ENCODE measurements around the gene LAMC3. TPM values are rescaled to one million over a fixed set of nuclear protein-coding genes. Genes with fewer than 3 reads are reported as not detected.
A peak's percentile ranks its signal among the peaks of the same experiment; 100 is the strongest.

LAMC3 gene
- total RNA-seq, 1 donor from 2014 or later = 0.09 TPM

DNA sequence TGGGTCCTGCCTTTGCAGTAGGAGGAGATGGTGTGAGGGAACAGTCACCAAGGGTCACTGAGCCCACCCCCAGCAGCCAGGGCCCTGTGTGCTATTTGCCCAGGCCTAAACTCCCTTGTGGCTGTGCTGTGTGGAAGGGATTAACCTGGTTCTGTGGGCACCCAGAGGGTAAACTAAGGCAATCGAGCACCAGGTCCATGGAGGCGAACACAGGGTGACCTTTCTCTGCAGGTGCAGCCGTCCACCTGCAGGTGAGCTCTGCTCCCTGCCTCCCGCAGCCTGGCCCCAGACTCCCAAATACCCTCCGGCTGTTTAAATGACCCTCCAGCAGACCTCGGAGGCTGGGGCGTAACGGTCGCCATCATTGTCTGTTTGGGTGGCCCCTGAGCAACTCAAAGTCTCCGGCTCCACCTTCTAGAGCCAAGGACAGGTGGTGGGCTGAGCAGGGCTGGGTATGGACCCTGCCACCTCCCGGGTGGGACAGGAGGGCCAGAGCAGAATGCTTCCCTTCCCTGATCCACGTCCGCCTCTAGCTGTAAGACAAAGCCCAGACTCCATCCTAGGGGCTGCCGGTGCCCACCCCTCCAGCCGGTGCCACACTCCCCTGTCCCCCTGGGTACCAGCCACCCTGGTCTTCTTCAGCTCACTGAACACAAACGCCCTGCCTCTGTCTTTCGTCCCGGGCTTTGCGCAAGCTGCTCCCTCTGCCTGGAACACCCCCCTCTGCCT lies 35.9 kb upstream of the LAMC3 start:
- Mint-ChIP-seq H3K4me1 (no peaks in the 10 kb centered on the region), H3K36me3 (ENCODE audit: low read depth) (no peaks in the 10 kb centered on the region), H3K4me3 (no peak overlapping the region), H3K9me3 (no peaks in the 10 kb centered on the region), H3K27me3 (no peaks in the 10 kb centered on the region), H3K27ac (no peak overlapping the region)
- intact Hi-C loops (cut with micrococcal nuclease) = no loop called here
- no peak for DNase-seq

DNA sequence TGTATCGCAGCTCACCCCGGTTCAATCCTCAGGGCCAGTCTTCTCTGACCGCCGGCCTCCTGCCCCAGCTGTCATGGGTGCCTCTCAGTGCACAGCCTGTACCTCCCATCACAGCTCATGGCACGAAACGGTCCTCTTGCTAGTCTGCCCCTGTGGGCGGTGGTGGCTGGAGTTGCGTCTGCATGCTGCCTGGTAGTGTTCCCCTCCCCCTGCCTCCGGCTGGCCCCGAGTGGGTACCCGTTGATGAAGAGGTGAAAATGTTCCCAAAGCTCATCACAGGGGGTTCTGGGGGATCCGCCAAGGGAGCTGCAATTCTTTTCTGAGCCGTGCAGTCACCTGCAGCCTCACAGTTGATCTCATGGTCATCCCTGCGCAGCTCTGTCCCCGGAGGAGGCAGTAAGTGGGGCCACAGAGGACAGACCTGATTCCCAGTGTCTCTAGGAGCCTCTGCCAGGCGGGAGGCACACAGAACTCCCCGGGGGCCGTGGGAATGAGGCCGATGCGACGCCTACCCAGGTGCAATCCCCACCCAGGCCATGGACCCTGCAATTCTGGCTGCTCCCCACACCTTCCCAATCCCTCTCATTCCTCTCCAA lies 35.2 kb upstream of the LAMC3 start:
- Mint-ChIP-seq H3K4me1 (no peaks in the 10 kb centered on the region), H3K36me3 (ENCODE audit: low read depth) (no peaks in the 10 kb centered on the region), H3K27ac (peak overlapping the region; percentile 41), H3K27me3 (no peaks in the 10 kb centered on the region), H3K9me3 (no peaks in the 10 kb centered on the region), H3K4me3 (no peak overlapping the region)
- intact Hi-C loops (cut with micrococcal nuclease) = no loop called here
- no peak for DNase-seq

DNA sequence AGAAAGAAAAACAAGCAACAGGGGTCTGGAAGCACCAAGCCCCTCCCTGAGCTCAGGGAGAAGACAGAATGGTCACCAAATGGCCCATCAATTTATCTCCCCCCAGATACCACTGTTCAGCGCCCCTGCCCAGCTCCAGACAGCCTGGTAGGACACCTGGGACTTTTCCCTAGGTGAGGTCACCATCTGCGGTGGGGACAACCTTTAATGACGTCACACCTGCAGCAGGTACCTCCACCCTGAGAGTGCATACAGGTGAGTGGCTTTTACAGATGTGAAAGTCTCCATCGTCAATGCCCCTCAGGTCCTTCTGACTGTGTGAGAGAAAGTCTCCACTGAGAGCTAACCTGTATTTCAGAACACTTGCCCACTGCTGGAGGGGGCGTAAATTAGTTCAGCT lies 34.3 kb upstream of the LAMC3 start:
- DNase-seq = no peak
- no peaks in the 10 kb centered on the region for H3K36me3 Mint-ChIP-seq (ENCODE audit: low read depth)
- no peaks in the 10 kb centered on the region for H3K4me1 Mint-ChIP-seq
- H3K27me3 Mint-ChIP-seq = no peaks in the 10 kb centered on the region
- H3K9me3 Mint-ChIP-seq = no peaks in the 10 kb centered on the region
- intact Hi-C loops (cut with micrococcal nuclease) = no loop called here
- no peak overlapping the region for H3K4me3 Mint-ChIP-seq
- H3K27ac Mint-ChIP-seq = no peak overlapping the region

DNA sequence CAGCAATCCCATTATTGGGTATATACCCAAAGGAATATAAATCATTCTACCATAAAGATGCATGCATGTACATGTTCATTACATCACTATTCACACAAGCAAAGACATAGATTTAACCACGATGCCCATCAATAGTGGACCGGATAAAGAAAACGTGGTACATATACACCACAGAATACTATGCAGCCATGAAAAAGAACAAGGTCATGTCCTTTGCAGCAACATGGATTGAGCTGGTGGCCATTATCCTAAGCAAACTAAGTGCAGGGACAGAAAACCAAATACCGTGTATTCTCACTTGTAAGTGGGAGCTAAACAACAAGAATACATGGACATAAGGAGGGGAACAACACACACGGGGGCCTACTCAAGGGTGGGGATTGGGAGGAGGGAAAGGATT lies 33.8 kb upstream of the LAMC3 start:
- Mint-ChIP-seq H3K9me3 (no peaks in the 10 kb centered on the region), H3K4me3 (no peak overlapping the region), H3K36me3 (ENCODE audit: low read depth) (no peaks in the 10 kb centered on the region), H3K27ac (no peak overlapping the region), H3K27me3 (no peaks in the 10 kb centered on the region), H3K4me1 (no peaks in the 10 kb centered on the region)
- DNase-seq = no peak
- intact Hi-C loops (cut with micrococcal nuclease) = no loop called here

DNA sequence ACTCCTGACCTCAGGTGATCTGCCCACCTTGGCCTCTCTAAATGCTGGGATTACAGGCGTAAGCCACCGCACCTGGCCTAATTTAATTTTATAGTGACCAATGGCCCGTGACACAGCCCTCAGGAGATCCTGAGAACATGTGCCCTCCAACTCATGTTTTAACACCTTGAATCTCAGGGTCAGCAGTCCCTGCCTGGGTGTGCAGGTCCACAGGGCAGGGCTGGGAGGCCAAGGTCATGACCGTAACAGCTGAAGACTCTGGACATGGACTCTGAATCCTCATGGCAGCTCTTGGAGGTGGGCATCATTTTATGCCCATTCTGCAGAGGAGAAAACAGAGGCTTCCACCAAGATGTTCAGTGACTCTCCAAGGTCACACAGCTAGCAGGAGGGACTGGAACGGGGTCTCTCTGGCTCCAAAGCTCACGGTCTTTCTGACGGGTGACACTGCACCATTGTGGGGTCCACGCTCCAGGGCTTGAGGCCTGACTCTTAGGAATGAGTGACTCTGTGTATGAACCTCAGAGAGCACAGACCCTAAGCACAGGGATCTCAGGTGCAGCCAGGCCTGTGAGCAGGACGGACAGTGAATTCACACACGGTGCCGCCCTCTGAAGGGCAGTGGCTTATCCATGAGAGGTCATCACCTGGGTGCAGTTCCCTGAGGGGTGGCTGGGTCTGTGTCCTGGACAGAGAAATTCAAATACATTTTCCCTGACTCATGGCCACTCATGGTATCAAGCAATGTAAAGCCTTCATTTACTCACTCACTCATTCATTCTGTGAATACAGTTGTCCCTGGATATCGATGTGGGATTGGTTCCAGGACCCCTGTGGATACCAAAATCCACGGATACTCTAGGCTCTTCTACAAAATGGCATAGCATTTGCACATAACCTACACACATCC lies 32.8 kb upstream of the LAMC3 start:
- H3K27ac Mint-ChIP-seq = no peak overlapping the region
- intact Hi-C loops (cut with micrococcal nuclease) = no loop called here
- H3K9me3 Mint-ChIP-seq = no peaks in the 10 kb centered on the region
- no peaks in the 10 kb centered on the region for H3K36me3 Mint-ChIP-seq (ENCODE audit: low read depth)
- no peaks in the 10 kb centered on the region for H3K4me1 Mint-ChIP-seq
- no peak for DNase-seq
- H3K27me3 Mint-ChIP-seq = no peaks in the 10 kb centered on the region
- H3K4me3 Mint-ChIP-seq = no peak overlapping the region

DNA sequence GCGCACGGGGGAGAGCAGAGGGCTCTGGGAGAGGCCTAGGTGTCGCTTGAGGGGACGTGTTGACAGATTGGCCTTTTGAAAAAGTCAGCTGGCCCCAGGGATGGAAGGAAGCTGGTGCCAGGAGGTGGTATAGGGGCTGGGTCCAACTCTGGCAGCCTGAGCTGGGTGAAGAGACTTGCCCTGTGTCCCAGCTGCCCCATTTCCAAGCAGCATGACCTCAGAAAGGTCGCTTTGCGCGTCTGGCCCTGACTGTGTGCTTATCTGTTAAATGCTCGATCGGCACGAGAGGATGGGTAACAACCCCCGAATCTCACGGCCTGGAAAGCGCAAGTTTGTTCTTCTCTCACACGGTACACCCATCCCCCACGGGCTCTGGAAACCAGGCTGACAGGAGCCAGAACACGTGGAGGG lies 31.2 kb upstream of the LAMC3 start:
- Mint-ChIP-seq H3K9me3 (no peaks in the 10 kb centered on the region), H3K4me3 (no peak overlapping the region), H3K36me3 (ENCODE audit: low read depth) (no peaks in the 10 kb centered on the region), H3K27ac (no peak overlapping the region), H3K4me1 (no peaks in the 10 kb centered on the region), H3K27me3 (no peaks in the 10 kb centered on the region)
- no peak for DNase-seq
- intact Hi-C loops (cut with micrococcal nuclease) = no loop called here

DNA sequence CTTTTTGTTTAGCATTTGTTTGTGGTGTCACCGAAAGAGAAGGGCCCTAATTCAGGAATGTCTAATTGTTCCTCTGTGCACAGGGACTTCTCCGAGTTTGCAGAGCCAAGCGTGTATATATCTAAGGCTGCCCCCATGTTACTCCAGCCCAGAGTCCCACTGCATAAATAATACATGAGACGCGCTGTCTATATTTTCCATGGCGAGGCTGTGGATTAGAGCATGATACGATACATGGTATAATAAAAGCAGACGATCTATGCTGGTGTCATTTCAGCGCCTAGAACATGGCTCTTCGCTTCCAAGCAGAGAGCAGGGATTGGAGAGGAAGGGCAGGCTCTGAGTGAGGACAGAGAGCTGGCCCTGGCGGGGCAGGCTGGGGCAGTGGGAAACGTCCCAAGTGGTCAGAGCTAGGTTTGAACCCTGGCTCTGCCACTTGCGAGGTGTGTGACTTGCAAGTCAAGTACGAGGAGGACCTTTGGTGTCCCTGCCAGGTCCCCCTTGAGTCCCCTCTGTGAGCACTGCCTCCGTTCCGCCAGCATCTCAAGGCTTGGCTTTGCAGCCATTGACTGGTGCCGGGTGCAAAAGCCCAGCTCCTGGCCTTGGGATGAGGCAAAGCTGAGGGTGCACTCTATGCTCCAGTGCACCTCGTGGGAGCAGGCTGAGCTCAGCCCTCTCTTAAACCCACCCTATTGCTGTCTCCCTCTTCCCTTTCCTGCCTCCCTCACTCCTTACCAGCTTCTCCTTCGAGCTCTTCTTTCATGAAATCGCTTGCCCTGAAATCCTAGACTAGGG lies 29.2 kb upstream of the LAMC3 start:
- Mint-ChIP-seq H3K27ac (no peak overlapping the region), H3K9me3 (no peaks in the 10 kb centered on the region), H3K4me3 (no peak overlapping the region), H3K36me3 (ENCODE audit: low read depth) (no peaks in the 10 kb centered on the region), H3K27me3 (no peaks in the 10 kb centered on the region), H3K4me1 (no peaks in the 10 kb centered on the region)
- DNase-seq = no peak
- intact Hi-C loops (cut with micrococcal nuclease) = no loop called here

DNA sequence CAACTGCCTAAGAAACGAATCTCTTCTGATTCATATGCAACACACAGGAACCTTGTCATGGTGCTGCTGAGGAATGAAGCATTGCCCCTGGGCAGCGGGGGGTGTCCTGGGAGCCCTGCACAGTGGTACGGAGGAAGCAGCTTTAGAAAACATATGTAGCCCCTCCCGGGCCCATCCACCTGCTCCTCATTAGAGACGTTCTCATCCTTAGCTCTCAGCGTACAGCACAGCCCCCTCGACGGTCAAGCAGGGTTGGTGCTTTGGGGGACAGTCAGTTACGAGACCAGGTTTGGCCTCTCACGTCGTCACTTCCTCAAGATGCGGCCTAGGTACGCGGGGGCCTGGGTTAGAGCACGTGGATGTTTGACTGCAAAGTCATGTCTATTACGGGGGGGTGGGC lies 28.4 kb upstream of the LAMC3 start:
- no peak overlapping the region for H3K27ac Mint-ChIP-seq
- no peaks in the 10 kb centered on the region for H3K27me3 Mint-ChIP-seq
- DNase-seq = no peak
- H3K4me1 Mint-ChIP-seq = no peaks in the 10 kb centered on the region
- no peaks in the 10 kb centered on the region for H3K36me3 Mint-ChIP-seq (ENCODE audit: low read depth)
- no peaks in the 10 kb centered on the region for H3K9me3 Mint-ChIP-seq
- intact Hi-C loops (cut with micrococcal nuclease) = no loop called here
- no peak overlapping the region for H3K4me3 Mint-ChIP-seq

DNA sequence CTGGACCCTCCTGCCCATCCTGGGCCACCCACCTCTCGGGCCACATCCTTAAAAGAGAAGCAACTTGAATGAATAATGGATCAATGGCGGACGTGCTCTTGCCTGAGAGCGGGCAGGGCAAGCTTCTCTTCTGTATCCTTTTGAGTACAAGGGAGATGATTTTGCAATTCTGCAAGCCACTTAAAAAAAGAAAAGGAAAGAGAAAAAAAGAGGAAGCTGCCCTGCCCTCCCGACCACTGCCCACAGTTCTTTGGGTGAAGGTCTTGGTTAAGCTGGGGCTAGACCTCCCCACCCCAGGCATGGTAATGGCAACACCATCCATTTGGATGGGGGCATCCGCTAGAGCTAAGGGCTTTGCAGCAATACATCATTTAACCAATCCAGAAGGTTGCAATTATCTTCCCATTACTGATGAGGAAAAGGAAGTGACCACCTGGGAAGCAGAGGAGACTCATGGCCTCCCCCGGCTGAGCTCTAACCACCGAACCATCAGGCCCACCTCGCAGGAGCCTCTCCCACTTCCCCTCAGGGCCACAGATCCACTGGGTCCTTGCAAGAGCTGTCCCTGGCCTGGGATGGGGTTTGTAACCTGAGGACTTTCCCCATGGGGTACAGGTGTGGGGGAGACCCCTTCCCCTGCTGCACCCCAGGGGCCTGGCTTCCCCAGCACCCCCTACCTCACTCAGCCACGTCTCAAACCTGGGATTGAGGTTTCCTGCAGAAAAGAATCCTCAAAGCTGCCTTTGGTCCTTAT lies 27.8 kb upstream of the LAMC3 start:
- H3K4me3 Mint-ChIP-seq = no peak overlapping the region
- intact Hi-C loops (cut with micrococcal nuclease) = no loop called here
- H3K36me3 Mint-ChIP-seq (ENCODE audit: low read depth) = no peaks in the 10 kb centered on the region
- no peaks in the 10 kb centered on the region for H3K9me3 Mint-ChIP-seq
- H3K4me1 Mint-ChIP-seq = no peaks in the 10 kb centered on the region
- H3K27me3 Mint-ChIP-seq = no peaks in the 10 kb centered on the region
- DNase-seq = no peak
- no peak overlapping the region for H3K27ac Mint-ChIP-seq

DNA sequence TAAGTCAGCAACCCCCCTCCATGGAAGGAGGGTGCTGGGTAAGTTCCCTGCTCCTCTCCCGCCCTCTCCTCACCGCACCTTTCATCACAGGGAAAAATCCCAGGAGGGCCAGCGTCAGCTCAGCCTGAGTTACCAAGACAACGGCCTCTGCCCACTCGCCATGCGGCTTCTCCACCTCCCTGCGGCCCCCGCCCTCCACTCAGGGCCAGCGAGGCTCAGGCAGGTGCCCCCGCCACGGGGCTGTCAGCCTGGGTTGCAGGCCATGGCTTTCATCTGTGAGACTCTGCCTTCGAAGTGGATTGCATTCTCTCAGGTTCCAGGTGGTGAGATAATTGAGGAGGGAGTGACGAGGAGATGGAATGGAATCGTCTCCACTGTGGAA lies 27.2 kb upstream of the LAMC3 start:
- Mint-ChIP-seq H3K27me3 (no peaks in the 10 kb centered on the region), H3K9me3 (no peaks in the 10 kb centered on the region), H3K36me3 (ENCODE audit: low read depth) (no peaks in the 10 kb centered on the region), H3K4me1 (no peaks in the 10 kb centered on the region), H3K27ac (no peak overlapping the region), H3K4me3 (no peak overlapping the region)
- intact Hi-C loops (cut with micrococcal nuclease) = no loop called here
- DNase-seq = no peak

DNA sequence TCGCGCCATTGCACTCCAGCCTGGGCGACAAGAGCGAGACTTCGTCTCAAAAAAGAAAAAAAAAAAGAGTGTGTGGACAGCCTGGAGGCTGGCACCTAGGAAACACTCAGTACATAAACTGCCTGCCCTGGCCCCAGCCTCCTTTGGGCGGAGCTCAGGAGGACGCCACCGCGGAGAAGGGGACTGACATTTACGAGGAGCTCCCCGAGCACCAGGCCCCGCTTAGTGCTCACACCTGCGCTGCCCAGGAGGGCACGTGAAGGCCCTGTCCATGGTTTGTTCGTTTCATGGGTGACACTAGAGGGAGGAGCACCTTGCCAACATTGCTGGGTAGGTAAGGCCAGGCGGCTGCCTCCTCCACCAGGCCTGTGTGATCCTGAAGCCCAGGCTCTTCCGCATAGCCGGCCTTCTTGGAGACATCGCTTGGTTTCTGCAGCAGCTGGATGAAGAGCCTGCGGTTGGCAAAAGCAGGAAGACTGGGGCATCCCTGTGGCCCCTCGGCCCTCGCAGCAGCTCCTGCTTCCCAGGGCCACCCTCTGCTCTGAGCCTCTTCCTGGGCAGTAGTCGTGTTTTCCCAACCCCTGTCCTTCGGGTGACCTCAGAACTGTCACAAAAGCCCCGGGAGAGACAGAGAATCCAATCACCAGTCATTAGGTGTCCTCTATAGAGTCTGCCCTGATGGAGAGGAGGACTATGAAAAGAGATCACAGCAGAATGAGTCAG lies 26.2 kb upstream of the LAMC3 start:
- Mint-ChIP-seq H3K36me3 (ENCODE audit: low read depth) (no peaks in the 10 kb centered on the region), H3K27ac (no peak overlapping the region), H3K4me1 (no peaks in the 10 kb centered on the region), H3K27me3 (no peaks in the 10 kb centered on the region), H3K4me3 (no peak overlapping the region), H3K9me3 (no peaks in the 10 kb centered on the region)
- intact Hi-C loops (cut with micrococcal nuclease) = no loop called here
- DNase-seq = no peak

DNA sequence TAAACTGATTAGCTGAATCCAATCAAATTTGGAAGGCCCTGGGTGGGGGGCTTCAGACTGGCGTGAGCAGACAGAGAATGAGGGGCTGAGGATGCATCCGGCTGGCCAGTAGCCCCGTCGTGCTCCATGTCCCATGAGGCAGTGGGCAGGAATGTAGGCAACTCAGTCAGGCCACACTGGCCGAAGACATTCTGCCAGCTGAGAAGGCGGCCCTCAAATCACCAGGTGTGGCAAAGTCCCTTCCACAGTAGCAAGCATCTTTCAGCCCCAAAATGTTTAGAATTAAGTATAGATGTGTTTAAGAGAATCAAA lies 25.7 kb upstream of the LAMC3 start:
- no peaks in the 10 kb centered on the region for H3K27me3 Mint-ChIP-seq
- H3K4me1 Mint-ChIP-seq = no peaks in the 10 kb centered on the region
- H3K27ac Mint-ChIP-seq = no peak overlapping the region
- no peaks in the 10 kb centered on the region for H3K36me3 Mint-ChIP-seq (ENCODE audit: low read depth)
- no peak for DNase-seq
- no peak overlapping the region for H3K4me3 Mint-ChIP-seq
- H3K9me3 Mint-ChIP-seq = no peaks in the 10 kb centered on the region
- intact Hi-C loops (cut with micrococcal nuclease) = no loop called here

DNA sequence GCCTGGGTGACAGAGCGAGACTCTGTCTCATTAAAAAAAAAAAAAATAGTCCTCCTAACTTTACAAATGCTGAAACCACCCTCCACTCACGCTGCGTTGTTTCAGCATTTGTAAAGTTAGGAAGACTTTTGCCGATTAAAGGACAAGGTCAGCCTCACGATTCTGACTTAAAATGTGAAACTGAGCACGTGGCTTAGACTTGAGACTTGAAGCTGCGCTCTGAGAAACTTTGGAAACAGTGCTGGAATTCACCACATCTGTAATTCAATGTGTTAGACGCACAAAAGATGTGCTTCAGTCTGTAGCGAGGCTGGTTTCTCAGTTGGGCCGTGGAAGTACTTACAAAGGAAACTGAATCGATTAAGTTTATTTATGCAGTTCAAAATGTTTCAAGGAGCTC lies 25.0 kb upstream of the LAMC3 start:
- H3K4me1 Mint-ChIP-seq = no peaks in the 10 kb centered on the region
- no peak overlapping the region for H3K27ac Mint-ChIP-seq
- no peaks in the 10 kb centered on the region for H3K9me3 Mint-ChIP-seq
- intact Hi-C loops (cut with micrococcal nuclease) = no loop called here
- DNase-seq = no peak
- H3K27me3 Mint-ChIP-seq = no peaks in the 10 kb centered on the region
- H3K4me3 Mint-ChIP-seq = no peak overlapping the region
- H3K36me3 Mint-ChIP-seq (ENCODE audit: low read depth) = no peaks in the 10 kb centered on the region
